Urinary bladder (tissue), 4 donors: Measurements from ENCODE around the gene AKAP1. TPM values are rescaled to one million over a fixed set of nuclear protein-coding genes. Genes with fewer than 3 reads are reported as not detected.

Experiments
- DNase-seq: peaks from one replicate; pipeline ENCODE4 v3.0.0-alpha.2; 2015; ENCODE audit errors: extremely low spot score
- H3K27ac ChIP-seq: one replicate; pipeline ENCODE4 v1.5.1; 2013; ENCODE audit warnings: low read depth, mild to moderate bottlenecking, moderate library complexity
- H3K36me3 ChIP-seq: one replicate; pipeline ENCODE4 v1.6.1; 2013; ENCODE audit warnings: mild to moderate bottlenecking, moderate library complexity; ENCODE audit not compliant: insufficient read depth
- H3K4me1 ChIP-seq: one replicate; pipeline ENCODE4 v1.6.1; 2013; ENCODE audit warnings: mild to moderate bottlenecking, moderate library complexity; ENCODE audit not compliant: insufficient read depth
- H3K4me3 ChIP-seq: one replicate; pipeline ENCODE4 v1.5.1; 2013; ENCODE audit warnings: low read depth, low read length
- WGBS: extraction: QIAGEN DNeasy Blood & Tissue Kit; methylation state at CpG from one replicate; pipeline ENCODE4 v1.1.7; 2013; 5-methylcytosine and 5-hydroxymethylcytosine counted together
- polyA plus RNA-seq: library from polyadenylated mRNA; stranded (reverse); fragments of 200-250 nt; gene quantifications from one replicate; pipeline ENCODE4 v1.2.3, GENCODE V29; 2013
- total RNA-seq: library from RNA; depleted of rRNA; stranded (reverse); fragments of >200 nt; gene quantifications from one replicate; pipeline ENCODE4 v1.2.3, GENCODE V29; 2014
- donor health status: healthy with polysubstance abuse.
- donor health status: healthy.

Gene AKAP1
- total and polyA plus RNA-seq, 2 donors, result 14.1 to 80.3 TPM

GRCh38 chr17:57158795-57159194 lies 73.7 kb downstream of the AKAP1 start:
- no peaks in the 10 kb centered on the region for H3K4me1 ChIP-seq
- H3K4me3 ChIP-seq, result no peak overlapping the region
- 69% methylated on average over 1 of the region's 1 CpG for WGBS
- no peak for DNase-seq
- no peak overlapping the region for H3K27ac ChIP-seq
- peaks cover 1% of the 10 kb centered on the region for H3K36me3 ChIP-seq

DNA sequence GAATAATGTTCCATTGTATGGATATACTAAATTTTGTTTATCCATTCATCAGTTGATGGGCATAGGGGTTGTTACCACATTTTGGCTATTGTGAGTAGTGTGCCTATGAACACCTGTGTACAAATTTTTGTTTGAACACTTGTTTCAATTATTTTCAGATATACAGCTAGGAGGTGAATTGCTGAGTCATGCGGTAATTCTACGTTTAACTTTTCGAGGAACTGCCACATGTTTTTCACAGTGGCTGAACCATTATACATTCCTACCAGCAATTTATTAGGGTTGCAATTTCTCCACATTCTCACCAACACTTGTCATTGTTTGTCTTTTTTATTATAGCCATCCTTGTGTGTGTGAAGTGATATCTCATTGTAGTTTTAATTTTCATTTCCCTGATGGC lies 75.6 kb downstream of the AKAP1 start:
- no peak for DNase-seq
- 88% methylated on average over 3 of the region's 3 CpGs for WGBS
- peaks cover 1% of the 10 kb centered on the region for H3K36me3 ChIP-seq
- H3K4me1 ChIP-seq, result no peaks in the 10 kb centered on the region
- no peak overlapping the region for H3K4me3 ChIP-seq
- no peak overlapping the region for H3K27ac ChIP-seq

DNA sequence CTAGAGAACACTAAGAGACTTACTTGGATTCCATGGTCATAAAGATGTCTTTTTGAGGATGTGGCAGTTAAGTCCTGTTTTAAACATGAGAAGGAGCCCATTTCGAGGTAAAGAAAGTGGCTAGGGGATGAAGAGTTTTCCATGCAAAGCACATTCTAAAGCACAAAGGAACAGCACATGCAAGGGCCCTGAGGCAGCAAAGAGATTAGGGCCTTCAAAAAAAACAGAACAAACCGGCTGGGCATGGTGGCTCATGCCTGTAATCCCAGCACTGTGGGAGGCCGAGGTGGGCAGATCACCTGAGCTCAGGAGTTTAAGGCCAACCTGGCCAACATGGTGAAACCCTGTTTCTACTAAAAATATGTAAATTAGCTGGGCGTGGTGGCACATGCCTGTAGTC lies 79.8 kb downstream of the AKAP1 start:
- Histone ChIP-seq H3K36me3 (peaks cover 1% of the 10 kb centered on the region), H3K4me1 (no peaks in the 10 kb centered on the region), H3K27ac (no peak overlapping the region), H3K4me3 (no peak overlapping the region)
- no peak for DNase-seq
- 94% methylated on average over 4 of the region's 4 CpGs for WGBS

GRCh38 chr17:57165754-57166153 lies 80.7 kb downstream of the AKAP1 start:
- H3K4me1 ChIP-seq, result no peaks in the 10 kb centered on the region
- H3K4me3 ChIP-seq, result no peak overlapping the region
- WGBS, result 92% methylated on average over 3 of the region's 3 CpGs
- no peak overlapping the region for H3K27ac ChIP-seq
- DNase-seq, result no peak
- peaks cover under 1% of the 10 kb centered on the region for H3K36me3 ChIP-seq

- no peak for DNase-seq
- Histone ChIP-seq H3K4me3 (no peak overlapping the region), H3K27ac (no peak overlapping the region), H3K4me1 (no peaks in the 10 kb centered on the region), H3K36me3 (no peaks in the 10 kb centered on the region)
- WGBS, result 38% methylated on average over 9 of the region's 9 CpGs
Measured at GRCh38 chr17:57166803-57167202, 81.8 kb downstream of the AKAP1 start.

GRCh38 chr17:57168695-57169094 lies 83.6 kb downstream of the AKAP1 start:
- Histone ChIP-seq H3K36me3 (no peaks in the 10 kb centered on the region), H3K4me1 (no peaks in the 10 kb centered on the region), H3K27ac (no peak overlapping the region), H3K4me3 (no peak overlapping the region)
- no peak for DNase-seq
- WGBS, result 62% methylated on average over 2 of the region's 2 CpGs

DNA sequence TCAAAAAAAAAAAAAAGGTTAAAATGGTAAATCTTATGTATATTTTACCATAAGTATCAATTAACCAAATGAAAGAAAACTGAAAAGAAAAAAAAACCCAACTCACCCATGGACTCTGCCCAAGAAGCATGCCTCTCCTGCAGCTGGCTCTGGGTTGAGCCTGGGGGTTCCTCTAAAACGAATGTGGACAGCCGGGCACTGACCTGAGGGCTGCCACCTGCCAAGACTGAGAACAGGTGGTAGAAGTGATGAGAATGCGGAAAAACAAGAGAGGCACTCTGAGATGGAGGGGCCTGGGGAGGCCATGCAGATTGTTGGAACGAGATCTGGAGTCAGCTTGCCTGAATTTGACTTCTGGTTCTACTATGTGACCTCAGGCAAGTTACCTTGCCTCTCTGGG lies 85.8 kb downstream of the AKAP1 start:
- no peak for DNase-seq
- H3K27ac ChIP-seq, result no peak overlapping the region
- WGBS, result 60% methylated on average over 4 of the region's 4 CpGs

More for the DNA sequence above, 85.8 kb downstream of the AKAP1 start:
- no peaks in the 10 kb centered on the region for H3K4me1 ChIP-seq
- no peaks in the 10 kb centered on the region for H3K36me3 ChIP-seq
- H3K4me3 ChIP-seq, result no peak overlapping the region

Other genes starting within 250 kb of the AKAP1 start
- 17.1 TPM for gene TRIM25, start 171.2 kb upstream of the AKAP1 start, total RNA-seq
- 17.7 TPM for gene TRIM25, start 171.2 kb upstream of the AKAP1 start, polyA plus RNA-seq
- gene COIL, start 124.2 kb upstream of the AKAP1 start, total RNA-seq, result 20.3 TPM
- gene COIL, start 124.2 kb upstream of the AKAP1 start, polyA plus RNA-seq, result 11.7 TPM
- gene SCPEP1, start 107.1 kb upstream of the AKAP1 start, total RNA-seq, result 22.9 TPM
- gene SCPEP1, start 107.1 kb upstream of the AKAP1 start, polyA plus RNA-seq, result 89.4 TPM
- 43.4 TPM for gene MSI2, start 171.3 kb downstream of the AKAP1 start, total RNA-seq
- gene MSI2, start 171.3 kb downstream of the AKAP1 start, polyA plus RNA-seq, result 19.0 TPM